PC-9 (cell line): ENCODE results near the gene TRMU. TPM values are rescaled to one million over a fixed set of nuclear protein-coding genes. Genes with fewer than 3 reads are reported as not detected.

Experiments
- BruUV-seq: library from RNA; stranded (reverse); fragments of 400-500 nt; replicated peaks from 2 replicates; lab custom pipeline; 2021; lab: Mats Ljungman, UMichigan
- CTCF ChIA-PET: fragments of 300-600 bp; sonication (Branson Sonifier 250); formaldehyde crosslinking; loops from one replicate; lab custom pipeline; 2022; ENCODE audit warnings: antibody characterized with exemption; lab: Charles Lee
- POLR2A ChIA-PET: fragments of 300-600 bp; sonication (Branson Sonifier 250); formaldehyde crosslinking; loops from one replicate; lab custom pipeline; 2022; ENCODE audit warnings: antibody characterized with exemption; ENCODE audit not compliant: unreplicated experiment; lab: Charles Lee
- DNase-seq, 2 experiments: peaks; one replicate each; pipeline versions ENCODE4 v3.0.0 to v3.0.0-alpha.2; 2015 to 2022; ENCODE audit warnings: mixed read lengths in 1 of 2
- H2AFZ ChIP-seq: fragments of 200-600 bp; sonication (generic); 2 replicates; pipeline ENCODE4 v1.8.1; 2017; ENCODE audit warnings: antibody characterized with exemption
- H3F3A ChIP-seq: fragments of 200-600 bp; sonication (generic); 2 replicates; pipeline ENCODE4 v1.8.1; 2017; ENCODE audit warnings: antibody characterized with exemption, mild to moderate bottlenecking, low read depth; ENCODE audit not compliant: insufficient read depth
- H3K27ac ChIP-seq: fragments of 200-600 bp; sonication (generic); 2 replicates; pipeline ENCODE4 v1.6.1; 2016; ENCODE audit warnings: mixed run types
- H3K27me3 ChIP-seq: fragments of 200-600 bp; sonication (generic); 2 replicates; pipeline ENCODE4 v1.6.1; 2016; ENCODE audit warnings: low read depth, mixed run types; ENCODE audit not compliant: insufficient read depth
- H3K36me3 ChIP-seq: fragments of 200-600 bp; sonication (generic); 2 replicates; pipeline ENCODE4 v1.6.1; 2016; ENCODE audit warnings: low read depth, mixed run types
- H3K4me1 ChIP-seq: fragments of 200-600 bp; sonication (generic); replicated peaks from 2 replicates; pipeline ENCODE4 v1.6.1; 2016; ENCODE audit warnings: mixed run types; ENCODE audit not compliant: insufficient read depth
- H3K4me2 ChIP-seq: fragments of 200-600 bp; sonication (generic); 2 replicates; pipeline ENCODE4 v1.6.1; 2017; ENCODE audit warnings: mixed run types
- H3K4me3 ChIP-seq: fragments of 200-600 bp; sonication (generic); 2 replicates; pipeline ENCODE4 v1.6.1; 2016; ENCODE audit warnings: mixed run types
- H3K79me2 ChIP-seq: fragments of 200-600 bp; sonication (generic); 2 replicates; pipeline ENCODE4 v1.6.1; 2017; ENCODE audit warnings: low read depth, mixed run types
- H3K9me2 ChIP-seq: fragments of 200-600 bp; sonication (generic); 2 replicates; pipeline ENCODE4 v1.8.1; 2017; ENCODE audit warnings: mild to moderate bottlenecking; ENCODE audit not compliant: insufficient read depth
- H3K9me3 ChIP-seq: fragments of 200-600 bp; sonication (generic); 2 replicates; pipeline ENCODE4 v1.8.1; 2016; ENCODE audit warnings: low read depth; ENCODE audit not compliant: insufficient read depth
- H4K20me1 ChIP-seq: fragments of 200-600 bp; sonication (generic); 2 replicates; pipeline ENCODE4 v1.8.1; 2017; ENCODE audit not compliant: insufficient read depth
- CTCF ChIP-seq: fragments of 200-600 bp; sonication (generic); conservative IDR thresholded peaks from 2 replicates; pipeline ENCODE4 v1.6.1; 2017; ENCODE audit warnings: mixed run types, antibody characterized with exemption, mild to moderate bottlenecking, moderate library complexity
- EZH2 ChIP-seq: fragments of 200-600 bp; sonication (generic); IDR thresholded peaks from 2 replicates; pipeline ENCODE4 v1.8.0; 2017; ENCODE audit warnings: antibody characterized with exemption, low read depth
- intact Hi-C: fragments of 100-400 bp; cut with micrococcal nuclease; formaldehyde crosslinking; loops from one replicate; pipeline ENCODE4 v1.10.0; 2022; ENCODE audit not compliant: unreplicated experiment
- total RNA-seq: library from RNA; stranded (reverse); gene quantifications from 2 replicates; pipeline ENCODE4 v1.2.3, GENCODE V29; 2021

TRMU gene
- total RNA-seq, 1 experiment from 2014 or later, result 58.2 TPM

- H3K27ac ChIP-seq, result no peak overlapping the region
- intact Hi-C loops, result no loop called here
- H3K9me3 ChIP-seq, result no peaks in the 10 kb centered on the region
- H3K4me1 ChIP-seq, result 0 out of 2 replicates have a peak, but pooled peaks cover 3% of the 10 kb centered on the region
- H3K9me2 ChIP-seq, result no peaks in the 10 kb centered on the region
- peaks cover 34% of the 10 kb centered on the region for H3F3A ChIP-seq
- BruUV-seq, result no TSS peak
- POLR2A ChIA-PET, result no interaction called here
- no peaks in the 10 kb centered on the region for H3K27me3 ChIP-seq
- no peak overlapping the region for H2AFZ ChIP-seq
- peaks cover 21% of the 10 kb centered on the region for H4K20me1 ChIP-seq
- no peaks in the 10 kb centered on the region for H3K79me2 ChIP-seq
- DNase-seq, result no peak
- TF ChIP-seq CTCF, result no peak
- no peak for TF ChIP-seq EZH2
- CTCF ChIA-PET, result interaction anchor here (0.6 to 1.1 kb wide), 2 partner anchors 182 to 185 kb away, joined by 3 read pairs; no protein-coding TSS in a partner anchor
- no peak overlapping the region for H3K4me2 ChIP-seq
- no peaks in the 10 kb centered on the region for H3K36me3 ChIP-seq
- H3K4me3 ChIP-seq, result no peak overlapping the region
These were observed 21.3 kb downstream of the TRMU start for GRCh38 chr22:46356496-46357480.

GRCh38 chr22:46357711-46358520 lies 22.4 kb downstream of the TRMU start:
- ChIA-PET CTCF (no interaction called here), POLR2A (no interaction called here)
- H3K27ac ChIP-seq, result no peak overlapping the region
- DNase-seq, result no peak
- H4K20me1 ChIP-seq, result peaks cover 14% of the 10 kb centered on the region
- no peak overlapping the region for H3K4me2 ChIP-seq
- H3K79me2 ChIP-seq, result no peaks in the 10 kb centered on the region
- TF ChIP-seq CTCF, result no peak
- no peak for TF ChIP-seq EZH2
- intact Hi-C loops, result no loop called here
- H3K4me3 ChIP-seq, result no peak overlapping the region
- BruUV-seq, result no TSS peak
- no peaks in the 10 kb centered on the region for H3K36me3 ChIP-seq
- H3K27me3 ChIP-seq, result no peaks in the 10 kb centered on the region
- peaks cover 37% of the 10 kb centered on the region for H3F3A ChIP-seq
- H3K4me1 ChIP-seq, result no peaks in the 10 kb centered on the region
- H3K9me2 ChIP-seq, result no peaks in the 10 kb centered on the region
- H3K9me3 ChIP-seq, result no peaks in the 10 kb centered on the region
- H2AFZ ChIP-seq, result no peak overlapping the region

- DNase-seq, result no peak
- ChIA-PET POLR2A (interaction anchor here (0.6 to 0.7 kb wide), 2 partner anchors 16 to 83 kb away, joined by 3 to 4 read pairs; no protein-coding TSS in a partner anchor), CTCF (interaction anchor here (0.7 kb wide), 1 partner anchor 178 kb away, joined by 3 read pairs; the partner anchor contains the start of gene CELSR1)
- no peak overlapping the region for H3K4me2 ChIP-seq
- H3K27ac ChIP-seq, result no peak overlapping the region
- no peaks in the 10 kb centered on the region for H3K36me3 ChIP-seq
- no peaks in the 10 kb centered on the region for H3K9me2 ChIP-seq
- BruUV-seq, result no TSS peak
- intact Hi-C loops, result no loop called here
- TF ChIP-seq CTCF (no peak), EZH2 (no peak)
- H4K20me1 ChIP-seq, result peaks cover 14% of the 10 kb centered on the region
- H3K79me2 ChIP-seq, result no peaks in the 10 kb centered on the region
- H3K27me3 ChIP-seq, result no peaks in the 10 kb centered on the region
- peaks cover 38% of the 10 kb centered on the region for H3F3A ChIP-seq
- H3K9me3 ChIP-seq, result no peaks in the 10 kb centered on the region
- H3K4me1 ChIP-seq, result no peaks in the 10 kb centered on the region
- no peak overlapping the region for H2AFZ ChIP-seq
- H3K4me3 ChIP-seq, result no peak overlapping the region
These were observed 23.3 kb downstream of the TRMU start for GRCh38 chr22:46358766-46359165.
